Muscle of leg (tissue), 11 donors: Measurements from ENCODE around the gene MPRIP. TPM values are rescaled to one million over a fixed set of nuclear protein-coding genes. Genes with fewer than 3 reads are reported as not detected.

Experiments used
- DNase-seq: peaks from one replicate; pipeline ENCODE4 v3.0.0; 2013
- H3K27ac ChIP-seq: one replicate; pipeline ENCODE4 v1.5.1; 2013; ENCODE audit warnings: mild to moderate bottlenecking, low read length, control low read depth
- H3K27me3 ChIP-seq: one replicate; pipeline ENCODE4 v1.6.1; 2013; ENCODE audit warnings: low read length; ENCODE audit not compliant: control insufficient read depth, insufficient read depth
- H3K36me3 ChIP-seq: one replicate; pipeline ENCODE4 v1.6.1; 2013; ENCODE audit warnings: low read length; ENCODE audit not compliant: control insufficient read depth, insufficient read depth
- H3K4me1 ChIP-seq: one replicate; pipeline ENCODE4 v1.6.1; 2013; ENCODE audit warnings: low read length; ENCODE audit not compliant: control insufficient read depth, insufficient read depth
- H3K4me3 ChIP-seq: one replicate; pipeline ENCODE4 v1.5.1; 2013; ENCODE audit warnings: low read length, control low read depth
- H3K9me3 ChIP-seq: replicated peaks from 2 replicates; pipeline ENCODE4 v1.6.1; 2013; ENCODE audit warnings: low read depth, low read length; ENCODE audit not compliant: control insufficient read depth
- WGBS: methylation state at CpG from one replicate; pipeline ENCODE4 v1.1.5; 2013; ENCODE audit warnings: missing lambda C conversion rate; ENCODE audit not compliant: insufficient coverage; 5-methylcytosine and 5-hydroxymethylcytosine counted together
- polyA plus RNA-seq, 8 donors: library from polyadenylated mRNA; unstranded; fragments of 120-200 nt; gene quantifications; one replicate each; pipeline versions ENCODE4 v1.2.1 to v1.2.3, GENCODE V29; 2013; ENCODE audit warnings: inconsistent platforms in 1 of 8, low replicate concordance in 1 of 8; ENCODE audit not compliant: insufficient read length in 8 of 8, insufficient read depth in 1 of 8
- total RNA-seq: library from RNA; stranded (reverse); fragments of 120-200 nt; gene quantifications from one replicate; pipeline ENCODE4 v1.2.4, GENCODE V29; 2013

MPRIP gene
- total and polyA plus RNA-seq, 9 donors: 144 to 211 (median 198) TPM

GRCh38 chr17:17228521-17229279, 186.4 kb downstream of the MPRIP start:
- Histone ChIP-seq H3K9me3 (no peaks in the 10 kb centered on the region), H3K4me3 (no peak overlapping the region), H3K27me3 (no peaks in the 10 kb centered on the region), H3K36me3 (peaks cover 92% of the 10 kb centered on the region), H3K27ac (no peak overlapping the region), H3K4me1 (peaks cover 15% of the 10 kb centered on the region)
- no peak for DNase-seq
- 91% methylated on average over 17 of the region's 17 CpGs for WGBS

- Histone ChIP-seq H3K4me3 (no peak overlapping the region), H3K36me3 (peaks cover 82% of the 10 kb centered on the region), H3K27me3 (no peaks in the 10 kb centered on the region), H3K9me3 (no peaks in the 10 kb centered on the region), H3K4me1 (peaks cover 20% of the 10 kb centered on the region), H3K27ac (no peak overlapping the region)
- WGBS: 83% methylated on average over 15 of the region's 26 CpGs
- no peak for DNase-seq
Measured at GRCh38 chr17:17229416-17230384, 187.4 kb downstream of the MPRIP start.

GRCh38 chr17:17231621-17232302, 189.5 kb downstream of the MPRIP start:
- peak overlapping the region; percentile 74 for H3K27ac ChIP-seq
- no peak overlapping the region for H3K4me3 ChIP-seq
- H3K4me1 ChIP-seq: peaks cover 32% of the 10 kb centered on the region
- no peaks in the 10 kb centered on the region for H3K9me3 ChIP-seq
- no peak for DNase-seq
- 73% methylated on average over 12 of the region's 16 CpGs for WGBS
- no peaks in the 10 kb centered on the region for H3K27me3 ChIP-seq
- H3K36me3 ChIP-seq: peaks cover 62% of the 10 kb centered on the region

- Histone ChIP-seq H3K27me3 (no peaks in the 10 kb centered on the region), H3K27ac (peak overlapping the region; percentile 74), H3K4me1 (peaks cover 32% of the 10 kb centered on the region), H3K9me3 (no peaks in the 10 kb centered on the region), H3K4me3 (no peak overlapping the region), H3K36me3 (peaks cover 57% of the 10 kb centered on the region)
- WGBS: 78% methylated on average over 10 of the region's 11 CpGs
- no peak for DNase-seq
Measured at GRCh38 chr17:17232303-17232621, 190.0 kb downstream of the MPRIP start.

GRCh38 chr17:17235212-17236174, 193.2 kb downstream of the MPRIP start:
- Histone ChIP-seq H3K4me1 (peaks cover 39% of the 10 kb centered on the region), H3K36me3 (peaks cover 25% of the 10 kb centered on the region), H3K27me3 (no peaks in the 10 kb centered on the region), H3K27ac (peak overlapping the region; percentile 87), H3K9me3 (no peaks in the 10 kb centered on the region), H3K4me3 (peak overlapping the region; percentile 96)
- 54% methylated on average over 9 of the region's 19 CpGs for WGBS
- DNase-seq: peak; percentile 35

- peaks cover 37% of the 10 kb centered on the region for H3K4me1 ChIP-seq
- WGBS: under 1% methylated on average over 28 of the region's 31 CpGs
- peaks cover 15% of the 10 kb centered on the region for H3K36me3 ChIP-seq
- peak overlapping the region; percentile 96 for H3K4me3 ChIP-seq
- no peaks in the 10 kb centered on the region for H3K27me3 ChIP-seq
- peak; percentile 58 for DNase-seq
- H3K27ac ChIP-seq: peak overlapping the region; percentile 87
- no peaks in the 10 kb centered on the region for H3K9me3 ChIP-seq
Measured at GRCh38 chr17:17236295-17237025, 194.2 kb downstream of the MPRIP start.

GRCh38 chr17:17237026-17237799, 195.0 kb downstream of the MPRIP start, which contains the start of gene FLCN:
Gene FLCN (minus strand): TSS chr17:17237168. CDS start chr17:17228137, 9,031 bp downstream.
- H3K27ac ChIP-seq: peak within 1 kb of the TSS; percentile 87
- no peaks in the 10 kb centered on the region for H3K9me3 ChIP-seq
- peaks cover 32% of the 10 kb centered on the region for H3K4me1 ChIP-seq
- WGBS: under 1% methylated on average over 25 of the region's 53 CpGs
- H3K36me3 ChIP-seq: peaks cover 13% of the 10 kb centered on the region
- H3K27me3 ChIP-seq: no peaks in the 10 kb centered on the region
- H3K4me3 ChIP-seq: peak within 1 kb of the TSS; percentile 96
- peak; percentile 95 for DNase-seq

- Histone ChIP-seq H3K36me3 (peaks cover 10% of the 10 kb centered on the region), H3K9me3 (no peaks in the 10 kb centered on the region), H3K4me3 (no peak overlapping the region), H3K27ac (no peak overlapping the region), H3K27me3 (no peaks in the 10 kb centered on the region), H3K4me1 (peaks cover 18% of the 10 kb centered on the region)
- no peak for DNase-seq
- WGBS: no CpG with 5 or more reads among the region's 1 CpG
Measured at GRCh38 chr17:17239832-17240231, 197.6 kb downstream of the MPRIP start.
